HEK293 (cell line): ENCODE results near the gene KCNF1.
A peak's percentile ranks its signal among the peaks of the same experiment; 100 is the strongest.

Experiments used
- EGR2 ChIP-seq: fragments of 450-650 bp; formaldehyde crosslinking; IDR thresholded peaks from 2 replicates; pipeline ENCODE4 v1.5.1; 2016; ENCODE audit warnings: low read depth, missing biosample characterization, missing genetic modification characterization
- HOXD13 ChIP-seq: sonication (generic); formaldehyde crosslinking; IDR thresholded peaks from 2 replicates; pipeline ENCODE4 v1.8.0; 2022; ENCODE audit warnings: missing genetic modification reagents, borderline replicate concordance
- IKZF3 ChIP-seq: fragments of 450-650 bp; IDR thresholded peaks from 2 replicates; pipeline ENCODE4 v1.5.0; 2018; ENCODE audit warnings: missing biosample characterization, mild to moderate bottlenecking, missing genetic modification characterization, moderate library complexity
- INSM2 ChIP-seq: fragments of 450-650 bp; formaldehyde crosslinking; IDR thresholded peaks from 2 replicates; pipeline ENCODE4 v1.5.1; 2016; ENCODE audit warnings: missing biosample characterization, missing genetic modification characterization
- MEIS1 ChIP-seq: sonication (generic); formaldehyde crosslinking; IDR thresholded peaks from 2 replicates; pipeline ENCODE4 v1.8.1; 2022; ENCODE audit warnings: missing genetic modification reagents, mild to moderate bottlenecking, borderline replicate concordance
- PRDM1 ChIP-seq: fragments of 450-650 bp; formaldehyde crosslinking; IDR thresholded peaks from 2 replicates; pipeline ENCODE4; 2016; ENCODE audit warnings: missing biosample characterization, missing genetic modification characterization
- PRDM6 ChIP-seq: fragments of 450-650 bp; formaldehyde crosslinking; IDR thresholded peaks from 2 replicates; pipeline ENCODE4 v1.5.1; 2017; ENCODE audit warnings: missing biosample characterization, missing genetic modification characterization
- ZBTB10 ChIP-seq: fragments of 450-650 bp; formaldehyde crosslinking; IDR thresholded peaks from 2 replicates; pipeline ENCODE4 v1.5.1; 2016; ENCODE audit warnings: missing biosample characterization, missing genetic modification characterization
- ZBTB11 ChIP-seq: fragments of 450-650 bp; formaldehyde crosslinking; conservative IDR thresholded peaks from 2 replicates; pipeline ENCODE4 v1.5.1; 2016; ENCODE audit warnings: low read depth, missing biosample characterization, missing genetic modification characterization
- ZBTB17 ChIP-seq: fragments of 450-650 bp; formaldehyde crosslinking; IDR thresholded peaks from 2 replicates; pipeline ENCODE4 v1.5.1; 2016; ENCODE audit warnings: missing biosample characterization, missing genetic modification characterization
- ZBTB49 ChIP-seq: fragments of 450-650 bp; formaldehyde crosslinking; IDR thresholded peaks from 2 replicates; pipeline ENCODE4 v1.5.1; 2016; ENCODE audit warnings: missing biosample characterization, missing genetic modification characterization, low read depth
- ZEB2 ChIP-seq: fragments of 450-650 bp; formaldehyde crosslinking; IDR thresholded peaks from 2 replicates; pipeline ENCODE4 v1.5.1; 2016; ENCODE audit warnings: missing biosample characterization, missing genetic modification characterization
- ZNF10 ChIP-seq: fragments of 450-650 bp; formaldehyde crosslinking; IDR thresholded peaks from 2 replicates; pipeline ENCODE4 v1.5.1; 2017; ENCODE audit warnings: missing biosample characterization, missing genetic modification characterization
- ZNF184 ChIP-seq: fragments of 450-650 bp; IDR thresholded peaks from 2 replicates; pipeline ENCODE4 v1.5.1; 2018; ENCODE audit warnings: missing biosample characterization, mild to moderate bottlenecking, missing genetic modification characterization
- ZNF202 ChIP-seq: fragments of 450-650 bp; formaldehyde crosslinking; IDR thresholded peaks from 2 replicates; pipeline ENCODE4 v1.5.1; 2016; ENCODE audit warnings: missing biosample characterization, missing genetic modification characterization, borderline replicate concordance
- ZNF211 ChIP-seq: fragments of 450-650 bp; formaldehyde crosslinking; IDR thresholded peaks from 2 replicates; pipeline ENCODE4 v1.5.1; 2016; ENCODE audit warnings: low read depth, missing biosample characterization, missing genetic modification characterization
- ZNF223 ChIP-seq: fragments of 450-650 bp; formaldehyde crosslinking; IDR thresholded peaks from 2 replicates; pipeline ENCODE4 v1.5.1; 2016; ENCODE audit warnings: missing biosample characterization, missing genetic modification characterization
- ZNF274 ChIP-seq, 2 experiments: fragments of 200-500 bp in 1 of 2; fragments of 450-650 bp in 1 of 2; sonication (Bioruptor generic) in 1 of 2; formaldehyde crosslinking in 1 of 2; IDR thresholded peaks; 2 replicates each; pipeline versions ENCODE4 v1.5.1 to v1.6.1; 2014 to 2016; ENCODE audit warnings: borderline replicate concordance in 1 of 2, inconsistent platforms in 1 of 2, low read length in 1 of 2, missing biosample characterization in 1 of 2, missing genetic modification characterization in 1 of 2
- ZNF311 ChIP-seq: fragments of 450-650 bp; formaldehyde crosslinking; IDR thresholded peaks from 2 replicates; pipeline ENCODE4 v1.5.1; 2017; ENCODE audit warnings: missing biosample characterization, missing genetic modification characterization, borderline replicate concordance
- ZNF416 ChIP-seq: fragments of 450-650 bp; formaldehyde crosslinking; IDR thresholded peaks from 2 replicates; pipeline ENCODE4 v1.5.1; 2016; ENCODE audit warnings: missing biosample characterization, missing genetic modification characterization
- ZNF473 ChIP-seq: fragments of 450-650 bp; formaldehyde crosslinking; IDR thresholded peaks from 2 replicates; pipeline ENCODE4 v1.5.1; 2017; ENCODE audit warnings: missing biosample characterization, missing genetic modification characterization
- ZNF521 ChIP-seq: fragments of 450-650 bp; formaldehyde crosslinking; IDR thresholded peaks from 2 replicates; pipeline ENCODE4 v1.5.1; 2017; ENCODE audit warnings: missing biosample characterization, mild to moderate bottlenecking, missing genetic modification characterization
- ZNF529 ChIP-seq: fragments of 450-650 bp; formaldehyde crosslinking; IDR thresholded peaks from 2 replicates; pipeline ENCODE4 v1.5.1; 2017; ENCODE audit warnings: missing genetic modification characterization, missing biosample characterization; ENCODE audit not compliant: insufficient replicate concordance
- ZNF600 ChIP-seq: fragments of 450-650 bp; formaldehyde crosslinking; IDR thresholded peaks from 2 replicates; pipeline ENCODE4 v1.5.1; 2016; ENCODE audit warnings: missing biosample characterization, missing genetic modification characterization
- ZNF626 ChIP-seq: fragments of 450-650 bp; sonication (Bioruptor Pico); formaldehyde crosslinking; IDR thresholded peaks from 2 replicates; pipeline ENCODE4 v1.5.1; 2018; ENCODE audit warnings: missing biosample characterization, missing genetic modification characterization, inconsistent platforms
- ZNF701 ChIP-seq: fragments of 450-650 bp; formaldehyde crosslinking; IDR thresholded peaks from 2 replicates; pipeline ENCODE4 v1.5.1; 2016; ENCODE audit warnings: missing biosample characterization, missing genetic modification characterization
- ZNF776 ChIP-seq: fragments of 450-650 bp; formaldehyde crosslinking; IDR thresholded peaks from 2 replicates; pipeline ENCODE4 v1.5.0; 2017; ENCODE audit warnings: missing biosample characterization, missing genetic modification characterization, borderline replicate concordance

Gene KCNF1

GRCh38 chr2:10935953-10936942 is 24.5 kb downstream of the KCNF1 start (continued):
- TF ChIP-seq ZNF416 (tag by site-specific recombination) (no peak), EGR2 (peak; percentile 71), ZBTB10 (tag by site-specific recombination) (no peak), ZNF10 (tag by site-specific recombination) (no peak), ZNF184 (tag by site-specific recombination) (0 out of 2 replicates have a peak, but pooled peaks have one; percentile 58), ZNF626 (tag by site-specific recombination) (no peak), PRDM1 (tag by site-specific recombination) (no peak), ZNF311 (no peak), ZNF701 (tag by site-specific recombination) (no peak), ZEB2 (tag by site-specific recombination) (0 out of 2 replicates have a peak, but pooled peaks have one; percentile 51), ZNF521 (no peak), ZNF202 (tag by site-specific recombination) (no peak), ZNF274 (IDR thresholded peaks at IDR 0.05; ENCODE audit: low read length) (no peak), ZNF274 (tag by site-specific recombination; IDR thresholded peaks at IDR 0.05; ENCODE audit: borderline replicate concordance) (no peak), ZBTB11 (tag by site-specific recombination) (no peak), ZNF473 (no peak), PRDM6 (tag by site-specific recombination) (no peak), HOXD13 (no peak), ZBTB17 (no peak), ZNF223 (tag by site-specific recombination) (no peak), ZNF529 (tag by site-specific recombination) (no peak), MEIS1 (no peak), ZNF211 (no peak), ZNF600 (tag by site-specific recombination) (peak; percentile 96), INSM2 (tag by site-specific recombination) (peak; percentile 59; the same call in 1 of the 2 replicates), ZBTB49 (tag by site-specific recombination) (no peak), IKZF3 (tag by site-specific recombination) (no peak), ZNF776 (tag by site-specific recombination) (no peak)
